Thoracic aorta (tissue), 2 donors: ENCODE results near the gene OSBPL10. TPM values are rescaled to one million over a fixed set of nuclear protein-coding genes. Genes with fewer than 3 reads are reported as not detected.

Experiments used
- ATAC-seq: fragments of 150-250 bp; one replicate; pipeline ENCODE4 v1.8.0; 2017; ENCODE audit warnings: low read depth; ENCODE audit not compliant: insufficient number of reproducible peaks, low FRiP score
- DNase-seq: peaks from one replicate; pipeline ENCODE4 v3.0.0-alpha.2; 2020; ENCODE audit warnings: low spot score
- H3K27ac ChIP-seq, 2 donors: fragments of 200-600 bp; sonication (generic); 1 replicate in 1 of 2; 2 replicates in 1 of 2; pipeline ENCODE4 v1.5.1; 2016; ENCODE audit warnings: mild to moderate bottlenecking in 2 of 2, moderate library complexity in 2 of 2
- H3K27me3 ChIP-seq: fragments of 200-600 bp; sonication (generic); replicated peaks from 2 replicates; pipeline ENCODE4 v1.6.0; 2016; ENCODE audit warnings: mild to moderate bottlenecking; ENCODE audit not compliant: insufficient read depth
- H3K36me3 ChIP-seq: fragments of 200-600 bp; sonication (generic); one replicate; pipeline ENCODE4 v1.5.1; 2016
- H3K4me1 ChIP-seq, 2 donors: fragments of 200-600 bp; sonication (generic); 1 replicate in 1 of 2; 2 replicates in 1 of 2; pipeline versions ENCODE4 v1.5.1 to v1.6.0; 2016; ENCODE audit warnings: low read depth in 2 of 2, mild to moderate bottlenecking in 1 of 2; ENCODE audit not compliant: control insufficient read depth in 1 of 2
- H3K4me3 ChIP-seq: fragments of 200-600 bp; sonication (generic); 2 replicates; pipeline ENCODE4 v1.5.1; 2016; ENCODE audit warnings: mild to moderate bottlenecking
- H3K9me3 ChIP-seq: fragments of 200-600 bp; sonication (generic); 2 replicates; pipeline ENCODE4 v1.5.1; 2016
- CTCF ChIP-seq: fragments of 200-600 bp; sonication (generic); IDR thresholded peaks from one replicate; pipeline ENCODE4 v1.5.1; 2019; ENCODE audit warnings: antibody characterized with exemption
- total RNA-seq, 2 donors: library from RNA; depleted of rRNA; stranded (reverse); fragments of >200 nt; gene quantifications; one replicate each; pipeline versions ENCODE4 v1.1.0 to v1.2.3, GENCODE V29; 2016

OSBPL10 gene
- total RNA-seq, 2 donors from 2014 or later: 108 to 153 TPM

GRCh38 chr3:32004113-32004765 lies 23.2 kb upstream of the OSBPL10 start:
- TF ChIP-seq CTCF: no peak
- Histone ChIP-seq H3K27me3 (no peaks in the 10 kb centered on the region), H3K27ac (no peak overlapping the region), H3K9me3 (no peaks in the 10 kb centered on the region), H3K4me1 (no peaks in the 10 kb centered on the region), H3K4me3 (no peak overlapping the region), H3K36me3 (no peaks in the 10 kb centered on the region)
- DNase-seq (no peak), ATAC-seq (no peak)

GRCh38 chr3:32003380-32003779 lies 22.3 kb upstream of the OSBPL10 start:
- Histone ChIP-seq H3K27ac (no peak overlapping the region), H3K9me3 (no peaks in the 10 kb centered on the region), H3K36me3 (no peaks in the 10 kb centered on the region), H3K27me3 (no peaks in the 10 kb centered on the region), H3K4me3 (no peak overlapping the region), H3K4me1 (no peaks in the 10 kb centered on the region)
- ATAC-seq (no peak), DNase-seq (no peak)
- TF ChIP-seq CTCF: no peak

- Histone ChIP-seq H3K27me3 (no peaks in the 10 kb centered on the region), H3K4me1 (no peaks in the 10 kb centered on the region), H3K27ac (no peak overlapping the region), H3K4me3 (no peak overlapping the region), H3K36me3 (no peaks in the 10 kb centered on the region), H3K9me3 (no peaks in the 10 kb centered on the region)
- DNase-seq (no peak), ATAC-seq (no peak)
- no peak for TF ChIP-seq CTCF
Observed at GRCh38 chr3:32002561-32003368, 21.7 kb upstream of the OSBPL10 start.

- TF ChIP-seq CTCF: no peak
- no peak overlapping the region for H3K27ac ChIP-seq
- H3K4me1 ChIP-seq: no peaks in the 10 kb centered on the region
- no peaks in the 10 kb centered on the region for H3K36me3 ChIP-seq
- no peak for DNase-seq
- H3K9me3 ChIP-seq: no peaks in the 10 kb centered on the region
- H3K27me3 ChIP-seq: no peaks in the 10 kb centered on the region
- H3K4me3 ChIP-seq: no peak overlapping the region
- ATAC-seq: no peak
Observed at GRCh38 chr3:32000877-32001276, 19.8 kb upstream of the OSBPL10 start.

- DNase-seq (no peak), ATAC-seq (no peak)
- no peak for TF ChIP-seq CTCF
- H3K27ac ChIP-seq: no peak overlapping the region
- H3K27me3 ChIP-seq: no peaks in the 10 kb centered on the region
- no peak overlapping the region for H3K4me3 ChIP-seq
- H3K9me3 ChIP-seq: peaks cover 2% of the 10 kb centered on the region
- no peaks in the 10 kb centered on the region for H3K36me3 ChIP-seq
- H3K4me1 ChIP-seq: no peaks in the 10 kb centered on the region
Observed at GRCh38 chr3:31999907-32000439, 18.9 kb upstream of the OSBPL10 start.
